SK-N-SH treated with all-trans-retinoic acid at 6 μM for 48 hours (cell line): ENCODE results near the gene GOLT1A.

ENCODE experiments used
- ATAC-seq: fragments of 200-7000 bp; cut with Tn5 transposase; 3 replicates; pipeline ENCODE4 v1.9.1; 2020; ENCODE audit warnings: mild to moderate bottlenecking, moderate library complexity
- ARNTL ChIP-seq: fragments of 450-650 bp; formaldehyde crosslinking; IDR thresholded peaks from 2 replicates; pipeline ENCODE4 v1.5.0; 2020; ENCODE audit warnings: low read depth, mild to moderate bottlenecking, moderate library complexity, borderline replicate concordance
- BACH2 ChIP-seq: fragments of 250-450 bp; sonication (Bioruptor Pico); IDR thresholded peaks from 2 replicates; pipeline ENCODE4 v1.9.0; 2021; ENCODE audit warnings: mild to moderate bottlenecking, borderline replicate concordance
- CSDC2 ChIP-seq: fragments of 250-450 bp; sonication (Bioruptor Pico); IDR thresholded peaks from 2 replicates; pipeline ENCODE4 v1.5.0; 2020; ENCODE audit warnings: mild to moderate bottlenecking, moderate library complexity
- ISL1 ChIP-seq: fragments of 250-450 bp; sonication (Bioruptor Pico); IDR thresholded peaks from 2 replicates; pipeline ENCODE4 v2.1.2; 2022; ENCODE audit warnings: mild to moderate bottlenecking, moderate library complexity
- OSR1 ChIP-seq: fragments of 250-450 bp; sonication (Bioruptor Pico); IDR thresholded peaks from 2 replicates; pipeline ENCODE4 v1.8.0; 2022; ENCODE audit warnings: moderate library complexity, mild to moderate bottlenecking, inconsistent platforms
- PATZ1 ChIP-seq: fragments of 250-450 bp; sonication (Bioruptor Pico); IDR thresholded peaks from 2 replicates; pipeline ENCODE4 v1.8.0; 2020; ENCODE audit warnings: mild to moderate bottlenecking, moderate library complexity, borderline replicate concordance
- PPARA ChIP-seq: fragments of 250-450 bp; sonication (Bioruptor Pico); IDR thresholded peaks from 2 replicates; pipeline ENCODE4 v1.5.0; 2020; ENCODE audit warnings: mild to moderate bottlenecking, borderline replicate concordance
- SNAI2 ChIP-seq: fragments of 250-450 bp; sonication (Bioruptor Pico); IDR thresholded peaks from 2 replicates; pipeline ENCODE4 v1.5.0; 2020; ENCODE audit warnings: mild to moderate bottlenecking, moderate library complexity
- TCF4 ChIP-seq: fragments of 250-450 bp; sonication (Bioruptor Pico); IDR thresholded peaks from 2 replicates; pipeline ENCODE4 v1.8.0; 2021; ENCODE audit warnings: mild to moderate bottlenecking, moderate library complexity, borderline replicate concordance
- ZC3H10 ChIP-seq: fragments of 250-450 bp; sonication (Bioruptor Pico); IDR thresholded peaks from 2 replicates; pipeline ENCODE4 v1.5.1; 2021; ENCODE audit warnings: mild to moderate bottlenecking, moderate library complexity
- ZFP30 ChIP-seq: fragments of 450-650 bp; formaldehyde crosslinking; IDR thresholded peaks from 2 replicates; pipeline ENCODE4 v1.5.0; 2022; ENCODE audit warnings: mild to moderate bottlenecking, moderate library complexity
- ZNF565 ChIP-seq: fragments of 450-650 bp; formaldehyde crosslinking; conservative IDR thresholded peaks from 2 replicates; pipeline ENCODE4 v1.5.0; 2020; ENCODE audit warnings: low read depth, mild to moderate bottlenecking, moderate library complexity
- ZNF70 ChIP-seq: fragments of 450-650 bp; formaldehyde crosslinking; IDR thresholded peaks from 2 replicates; pipeline ENCODE4 v1.5.0; 2020; ENCODE audit warnings: mild to moderate bottlenecking, moderate library complexity
- TF ChIP-seq, protein P1 (sequence below): fragments of 250-450 bp; sonication (Bioruptor Pico); IDR thresholded peaks from 2 replicates; pipeline ENCODE4 v1.5.1; 2021; ENCODE audit warnings: mild to moderate bottlenecking, moderate library complexity
- TF ChIP-seq, protein P2 (sequence below): fragments of 250-450 bp; sonication (Bioruptor Pico); IDR thresholded peaks from 2 replicates; pipeline ENCODE4 v1.8.0; 2021; ENCODE audit warnings: low read depth, mild to moderate bottlenecking, moderate library complexity, borderline replicate concordance

Gene GOLT1A

GRCh38 chr1:204194080-204194479, 19.7 kb downstream of the GOLT1A start (continued):
- TF ChIP-seq, protein P1, sequence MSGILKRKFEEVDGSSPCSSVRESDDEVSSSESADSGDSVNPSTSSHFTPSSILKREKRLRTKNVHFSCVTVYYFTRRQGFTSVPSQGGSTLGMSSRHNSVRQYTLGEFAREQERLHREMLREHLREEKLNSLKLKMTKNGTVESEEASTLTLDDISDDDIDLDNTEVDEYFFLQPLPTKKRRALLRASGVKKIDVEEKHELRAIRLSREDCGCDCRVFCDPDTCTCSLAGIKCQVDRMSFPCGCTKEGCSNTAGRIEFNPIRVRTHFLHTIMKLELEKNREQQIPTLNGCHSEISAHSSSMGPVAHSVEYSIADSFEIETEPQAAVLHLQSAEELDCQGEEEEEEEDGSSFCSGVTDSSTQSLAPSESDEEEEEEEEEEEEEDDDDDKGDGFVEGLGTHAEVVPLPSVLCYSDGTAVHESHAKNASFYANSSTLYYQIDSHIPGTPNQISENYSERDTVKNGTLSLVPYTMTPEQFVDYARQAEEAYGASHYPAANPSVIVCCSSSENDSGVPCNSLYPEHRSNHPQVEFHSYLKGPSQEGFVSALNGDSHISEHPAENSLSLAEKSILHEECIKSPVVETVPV, result no peak
- TF ChIP-seq ISL1 (CRISPR knock-in tag), result no peak
- no peak for TF ChIP-seq SNAI2 (CRISPR knock-in tag)
- TF ChIP-seq, protein P2, sequence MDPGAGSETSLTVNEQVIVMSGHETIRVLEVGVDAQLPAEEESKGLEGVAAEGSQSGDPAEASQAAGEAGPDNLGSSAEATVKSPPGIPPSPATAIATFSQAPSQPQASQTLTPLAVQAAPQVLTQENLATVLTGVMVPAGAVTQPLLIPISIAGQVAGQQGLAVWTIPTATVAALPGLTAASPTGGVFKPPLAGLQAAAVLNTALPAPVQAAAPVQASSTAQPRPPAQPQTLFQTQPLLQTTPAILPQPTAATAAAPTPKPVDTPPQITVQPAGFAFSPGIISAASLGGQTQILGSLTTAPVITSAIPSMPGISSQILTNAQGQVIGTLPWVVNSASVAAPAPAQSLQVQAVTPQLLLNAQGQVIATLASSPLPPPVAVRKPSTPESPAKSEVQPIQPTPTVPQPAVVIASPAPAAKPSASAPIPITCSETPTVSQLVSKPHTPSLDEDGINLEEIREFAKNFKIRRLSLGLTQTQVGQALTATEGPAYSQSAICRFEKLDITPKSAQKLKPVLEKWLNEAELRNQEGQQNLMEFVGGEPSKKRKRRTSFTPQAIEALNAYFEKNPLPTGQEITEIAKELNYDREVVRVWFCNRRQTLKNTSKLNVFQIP, result no peak
- no peak for TF ChIP-seq ARNTL (CRISPR knock-in tag)
- TF ChIP-seq, all 23 proteins: peak for 0

GRCh38 chr1:204192589-204193352, 21.0 kb downstream of the GOLT1A start:
- ATAC-seq, result no peak

DNA sequence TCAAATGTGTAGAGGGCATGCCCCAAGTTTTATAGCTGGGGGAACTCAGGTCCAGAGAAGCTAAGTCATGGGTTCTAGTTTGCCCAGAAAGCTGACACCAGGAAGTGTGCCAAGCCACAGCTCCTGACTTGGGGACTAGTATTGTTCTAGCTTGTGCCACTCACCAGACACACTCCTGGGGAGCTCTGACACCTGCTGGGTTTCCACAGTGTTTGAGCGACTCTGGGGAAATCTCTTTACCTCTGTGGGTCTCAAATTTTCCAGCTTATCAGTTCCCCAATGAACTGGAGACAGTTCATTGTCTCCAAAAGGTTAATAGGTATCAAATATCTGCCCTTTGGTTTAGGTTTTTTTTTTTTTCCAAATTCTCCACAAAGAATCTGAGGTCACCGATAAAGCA, 21.7 kb downstream of the GOLT1A start:
- TF ChIP-seq PATZ1 (CRISPR knock-in tag) (no peak), OSR1 (CRISPR knock-in tag) (no peak), ZFP30 (CRISPR knock-in tag) (no peak)
- ATAC-seq, result no peak

More at GRCh38 chr1:204192589-204193352, 21.0 kb downstream of the GOLT1A start:
- TF ChIP-seq ZFP30 (CRISPR knock-in tag), result no peak
- TF ChIP-seq, protein P2, result no peak
- no peak for TF ChIP-seq PPARA (CRISPR knock-in tag)
- no peak for TF ChIP-seq CSDC2
- no peak for TF ChIP-seq ZC3H10

DNA sequence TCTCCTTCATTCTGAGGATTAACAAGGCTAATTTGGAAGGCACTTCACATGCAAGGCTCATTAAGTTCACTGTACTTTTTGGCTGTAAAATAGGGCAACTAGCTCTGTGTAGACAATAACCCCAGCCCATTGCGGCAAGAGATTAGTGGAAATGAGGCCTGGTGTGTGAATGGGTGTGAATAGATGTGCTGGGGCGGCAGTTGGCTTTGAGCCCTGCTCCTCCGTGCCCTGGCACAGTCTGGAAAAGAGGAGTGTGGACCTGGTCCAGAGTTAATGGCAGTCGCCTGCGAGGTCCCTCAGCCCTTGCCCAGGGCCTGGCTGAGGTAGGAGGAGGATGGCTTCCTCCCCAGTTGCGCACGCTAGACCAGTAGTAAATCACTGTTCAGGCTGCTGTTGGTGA, 22.3 kb downstream of the GOLT1A start:
- no peak for ATAC-seq
- no peak for TF ChIP-seq ARNTL (CRISPR knock-in tag)
- no peak for TF ChIP-seq TCF4 (CRISPR knock-in tag)
- no peak for TF ChIP-seq PATZ1 (CRISPR knock-in tag)
- no peak for TF ChIP-seq SNAI2 (CRISPR knock-in tag)
- no peak for TF ChIP-seq ZNF70
- TF ChIP-seq ZNF565 (CRISPR knock-in tag), result no peak
- TF ChIP-seq BACH2 (CRISPR knock-in tag), result no peak
